A673 (cell line): Measurements from ENCODE around the gene MAML3.

ENCODE experiments used
- EZH2 ChIP-seq: fragments of 200-600 bp; sonication (generic); IDR thresholded peaks from 2 replicates; pipeline ENCODE4 v1.6.1; 2017; ENCODE audit warnings: borderline replicate concordance, low read depth, mild to moderate bottlenecking, mixed read lengths, antibody characterized with exemption, low read length; ENCODE audit not compliant: poor library complexity, severe bottlenecking
- TF ChIP-seq, protein P1 (sequence below): fragments of 300-800, 200-600 bp; sonication (generic); conservative IDR thresholded peaks from 2 replicates; pipeline ENCODE4 v1.5.1; 2017; ENCODE audit warnings: low read depth, mild to moderate bottlenecking, antibody characterized with exemption, low read length, moderate library complexity, mixed read lengths

GRCh38 chr4:139690419-139690818 lies 463.6 kb downstream of the MAML3 start:
- TF ChIP-seq, protein P1, sequence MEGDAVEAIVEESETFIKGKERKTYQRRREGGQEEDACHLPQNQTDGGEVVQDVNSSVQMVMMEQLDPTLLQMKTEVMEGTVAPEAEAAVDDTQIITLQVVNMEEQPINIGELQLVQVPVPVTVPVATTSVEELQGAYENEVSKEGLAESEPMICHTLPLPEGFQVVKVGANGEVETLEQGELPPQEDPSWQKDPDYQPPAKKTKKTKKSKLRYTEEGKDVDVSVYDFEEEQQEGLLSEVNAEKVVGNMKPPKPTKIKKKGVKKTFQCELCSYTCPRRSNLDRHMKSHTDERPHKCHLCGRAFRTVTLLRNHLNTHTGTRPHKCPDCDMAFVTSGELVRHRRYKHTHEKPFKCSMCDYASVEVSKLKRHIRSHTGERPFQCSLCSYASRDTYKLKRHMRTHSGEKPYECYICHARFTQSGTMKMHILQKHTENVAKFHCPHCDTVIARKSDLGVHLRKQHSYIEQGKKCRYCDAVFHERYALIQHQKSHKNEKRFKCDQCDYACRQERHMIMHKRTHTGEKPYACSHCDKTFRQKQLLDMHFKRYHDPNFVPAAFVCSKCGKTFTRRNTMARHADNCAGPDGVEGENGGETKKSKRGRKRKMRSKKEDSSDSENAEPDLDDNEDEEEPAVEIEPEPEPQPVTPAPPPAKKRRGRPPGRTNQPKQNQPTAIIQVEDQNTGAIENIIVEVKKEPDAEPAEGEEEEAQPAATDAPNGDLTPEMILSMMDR = no peak
- TF ChIP-seq EZH2 = no peak
